Activated T-cell treated with anti-CD3 and anti-CD28 coated beads for 1 hour (primary cell): Measurements from ENCODE around the gene PNPLA5.
A peak's percentile ranks its signal among the peaks of the same experiment; 100 is the strongest.
"Not testable (repeated sequence)": the region's sequence is repeated elsewhere in the genome, so short reads cannot be mapped to it uniquely, and the experiment has no call there.

Source experiments
- DNase-seq: peaks from one replicate; pipeline ENCODE4 v3.0.0-alpha.2; 2020; ENCODE audit warnings: low read depth

Gene PNPLA5

GRCh38 chr22:43891360-43892182, at the start of gene PNPLA5:
PNPLA5 (minus strand) TSS chr22:43892013; CDS start chr22:43891880, 133 bp downstream.
- DNase-seq: no peak

- DNase-seq: no peak
Measured at GRCh38 chr22:43941449-43941848, 49.6 kb upstream of the PNPLA5 start.

- no peak for DNase-seq
Measured at GRCh38 chr22:43931771-43932170, 40.0 kb upstream of the PNPLA5 start.

- DNase-seq: no peak
Measured at GRCh38 chr22:43928908-43929307, 37.1 kb upstream of the PNPLA5 start.

- DNase-seq: no peak
Measured at GRCh38 chr22:43928468-43928867, 36.7 kb upstream of the PNPLA5 start.

- no peak for DNase-seq
Measured at GRCh38 chr22:43926349-43926710, 34.5 kb upstream of the PNPLA5 start.

GRCh38 chr22:43925433-43926348, 33.9 kb upstream of the PNPLA5 start:
- no peak for DNase-seq

- DNase-seq: no peak
Measured at GRCh38 chr22:43924877-43925276, 33.1 kb upstream of the PNPLA5 start.

- DNase-seq: peak; percentile 64
Measured at GRCh38 chr22:43923631-43924464, 32.0 kb upstream of the PNPLA5 start, which contains the start of gene PNPLA3. PNPLA3 (plus strand) TSS chr22:43923805; CDS start chr22:43923912, 107 bp downstream.

GRCh38 chr22:43923191-43923590, 31.4 kb upstream of the PNPLA5 start:
- DNase-seq: no peak

- DNase-seq: no peak
Measured at GRCh38 chr22:43922123-43922522, 30.3 kb upstream of the PNPLA5 start.

GRCh38 chr22:43921370-43921769, 29.6 kb upstream of the PNPLA5 start:
- no peak for DNase-seq

GRCh38 chr22:43919106-43919973, 27.5 kb upstream of the PNPLA5 start:
- DNase-seq: no peak

- DNase-seq: no peak
Measured at GRCh38 chr22:43917521-43917920, 25.7 kb upstream of the PNPLA5 start.

GRCh38 chr22:43911351-43911750, 19.5 kb upstream of the PNPLA5 start:
- no peak for DNase-seq

- DNase-seq: no peak
Measured at GRCh38 chr22:43910178-43910695, 18.4 kb upstream of the PNPLA5 start.

GRCh38 chr22:43909708-43910107, 17.9 kb upstream of the PNPLA5 start:
- no peak for DNase-seq

GRCh38 chr22:43905681-43906080, 13.9 kb upstream of the PNPLA5 start:
- DNase-seq: no peak

- not testable (repeated sequence) for DNase-seq
Measured at GRCh38 chr22:43904412-43904811, 12.6 kb upstream of the PNPLA5 start.

GRCh38 chr22:43903033-43903432, 11.2 kb upstream of the PNPLA5 start:
- DNase-seq: not testable (repeated sequence)
